Tibial nerve (tissue), 4 donors: ENCODE data around the gene RCCD1. TPM values are rescaled to one million over a fixed set of nuclear protein-coding genes. Genes with fewer than 3 reads are reported as not detected.

Experiments
- DNase-seq, 2 donors: peaks; one replicate each; pipeline ENCODE4 v3.0.0-alpha.2; 2019; ENCODE audit warnings: low spot score in 2 of 2
- H3K27ac ChIP-seq, 4 donors: fragments of 200-600 bp; sonication (generic) in 3 of 4; one replicate each; pipeline ENCODE4 v1.5.1; 2017 to 2019; ENCODE audit warnings: mild to moderate bottlenecking in 1 of 4
- H3K27me3 ChIP-seq, 2 donors: fragments of 200-600 bp; sonication (generic) in 1 of 2; one replicate each; pipeline versions ENCODE4 v1.5.1 to v1.6.0; 2017 to 2019
- H3K36me3 ChIP-seq, 3 donors: fragments of 200-600 bp; sonication (generic); one replicate each; pipeline ENCODE4 v1.5.1; 2018 to 2019
- H3K4me1 ChIP-seq, 4 donors: fragments of 200-600 bp; sonication (generic) in 3 of 4; one replicate each; pipeline ENCODE4 v1.5.1; 2017 to 2019
- H3K4me3 ChIP-seq, 4 donors: fragments of 200-600 bp; sonication (generic) in 3 of 4; one replicate each; pipeline ENCODE4 v1.5.1; 2017 to 2019; ENCODE audit warnings: mild to moderate bottlenecking in 1 of 4, moderate library complexity in 1 of 4
- H3K9me3 ChIP-seq, 4 donors: fragments of 200-600 bp; sonication (generic) in 3 of 4; one replicate each; pipeline ENCODE4 v1.5.1; 2017 to 2019
- CTCF ChIP-seq, 5 experiments: fragments of 200-600 bp in 3 of 5; fragments of 450-650 bp in 2 of 5; sonication (generic) in 3 of 5; IDR thresholded peaks; one replicate each; pipeline ENCODE4 v1.5.1; 2016 to 2019; ENCODE audit warnings: antibody characterized with exemption in 5 of 5, mild to moderate bottlenecking in 3 of 5, moderate library complexity in 2 of 5
- EP300 ChIP-seq, 2 donors: sonication (generic); formaldehyde crosslinking; IDR thresholded peaks; one replicate each; pipeline ENCODE4 v1.6.1; 2017; ENCODE audit warnings: antibody characterized with exemption in 2 of 2, mild to moderate bottlenecking in 1 of 2
- POLR2A ChIP-seq, 2 donors: fragments of 450-650 bp; IDR thresholded peaks; one replicate each; pipeline ENCODE4 v1.6.1; 2017; ENCODE audit warnings: antibody characterized with exemption in 2 of 2, mild to moderate bottlenecking in 2 of 2, moderate library complexity in 2 of 2
- WGBS, 2 donors: methylation state at CpG; one replicate each; pipeline ENCODE4 v1.1.5; 2018; 5-methylcytosine and 5-hydroxymethylcytosine counted together
- small RNA-seq: library from RNA; depleted of rRNA; stranded (forward); fragments of <200 nt; gene quantifications from one replicate; pipeline ENCODE3, GENCODE V24; 2016
- total RNA-seq, 4 donors: library from RNA; depleted of rRNA; stranded (reverse); fragments of >200 nt; gene quantifications; one replicate each; pipeline ENCODE4 v1.1.0, GENCODE V29; 2016

The RCCD1 gene
- total RNA-seq, 4 donors from 2014 or later = 8.7 to 15.9 (median 12.5) TPM

GRCh38 chr15:90994417-90995311, 40.0 kb downstream of the RCCD1 start, which contains the start of gene PRC1:
Gene PRC1 (minus strand): TSS chr15:90994535. CDS start chr15:90994417, 118 bp downstream.
- peak within 1 kb of the TSS; percentile 87 to 98 (median 92) for H3K27ac ChIP-seq
- DNase-seq = peak; percentile 93 to 94
- H3K36me3 ChIP-seq = peaks cover 0 to 29% (median 3%) of the 10 kb centered on the region in 3 donors
- TF ChIP-seq POLR2A (IDR thresholded peaks at IDR 0.05) = peak; percentile 42 to 92
- TF ChIP-seq CTCF (IDR thresholded peaks at IDR 0.05) = peak in 1 of 5 experiments; percentile 22
- peak; percentile 78 to 95 for TF ChIP-seq EP300 (IDR thresholded peaks at IDR 0.05)
- H3K4me1 ChIP-seq = peaks cover 0 to 17% (median 0%) of the 10 kb centered on the region in 4 donors
- no peaks in the 10 kb centered on the region for H3K9me3 ChIP-seq
- 0 to 1% methylated on average over 28 to 62 of the region's 75 CpGs for WGBS, 2 donors
- peak within 1 kb of the TSS; percentile 80 to 89 (median 84) for H3K4me3 ChIP-seq
- no peaks in the 10 kb centered on the region for H3K27me3 ChIP-seq

GRCh38 chr15:90998737-90999136, 44.1 kb downstream of the RCCD1 start:
- TF ChIP-seq EP300 (IDR thresholded peaks at IDR 0.05) (no peak), CTCF (IDR thresholded peaks at IDR 0.05) (no peak), POLR2A (IDR thresholded peaks at IDR 0.05) (no peak)
- no peak for DNase-seq
- peaks cover 0 to 70% (median 4%) of the 10 kb centered on the region in 3 donors for H3K36me3 ChIP-seq

GRCh38 chr15:91001209-91001608, 46.5 kb downstream of the RCCD1 start:
- H3K9me3 ChIP-seq = no peaks in the 10 kb centered on the region
- H3K27ac ChIP-seq = no peak overlapping the region
- H3K4me1 ChIP-seq = no peaks in the 10 kb centered on the region
- 85 to 94% methylated on average over 3 of the region's 3 CpGs for WGBS, 2 donors
- H3K36me3 ChIP-seq = peaks cover 0 to 95% (median 15%) of the 10 kb centered on the region in 3 donors
- DNase-seq = no peak
- H3K27me3 ChIP-seq = no peaks in the 10 kb centered on the region
- no peak overlapping the region for H3K4me3 ChIP-seq
- no peak for TF ChIP-seq EP300 (IDR thresholded peaks at IDR 0.05)
- no peak for TF ChIP-seq CTCF (IDR thresholded peaks at IDR 0.05)
- no peak for TF ChIP-seq POLR2A (IDR thresholded peaks at IDR 0.05)

More at GRCh38 chr15:90998737-90999136, 44.1 kb downstream of the RCCD1 start:
- Histone ChIP-seq H3K27ac (no peak overlapping the region), H3K4me3 (no peak overlapping the region), H3K4me1 (peaks cover 0 to 10% (median 0%) of the 10 kb centered on the region in 4 donors), H3K9me3 (no peaks in the 10 kb centered on the region), H3K27me3 (no peaks in the 10 kb centered on the region)
- 78 to 90% methylated on average over 8 of the region's 8 CpGs for WGBS, 2 donors

GRCh38 chr15:91007266-91007665, 52.6 kb downstream of the RCCD1 start:
- DNase-seq = no peak
- Histone ChIP-seq H3K27me3 (no peaks in the 10 kb centered on the region), H3K36me3 (peaks cover 0 to 100% (median 19%) of the 10 kb centered on the region in 3 donors), H3K9me3 (no peaks in the 10 kb centered on the region), H3K4me3 (no peak overlapping the region), H3K4me1 (no peaks in the 10 kb centered on the region), H3K27ac (no peak overlapping the region)
- 95% methylated on average over 3 of the region's 3 CpGs for WGBS, 2 donors
- TF ChIP-seq EP300 (IDR thresholded peaks at IDR 0.05) (no peak), CTCF (IDR thresholded peaks at IDR 0.05) (no peak), POLR2A (IDR thresholded peaks at IDR 0.05) (no peak)

Small RNAs within 50 kb of the gene (small RNA-seq; reads per million reads assigned to genes)
- gene RF00019 = not detected

Other genes starting within 250 kb of the RCCD1 start
- 1 to 10 TPM in 2 of 4 donors, under 1 TPM in 2; 0.66 to 9.6 (median 1.0) TPM for gene BLM, start 237.5 kb upstream of the RCCD1 start, total RNA-seq
- gene FURIN, start 86.3 kb upstream of the RCCD1 start, total RNA-seq = 10 to 100 TPM; 28.7 to 71.1 (median 42.4) TPM
- 100 to 1,000 TPM in 1 of 4 donors, 10 to 100 TPM in 3; 62.0 to 183 (median 72.1) TPM for gene FES, start 70.4 kb upstream of the RCCD1 start, total RNA-seq
- gene MAN2A2, start 51.6 kb upstream of the RCCD1 start, total RNA-seq = 100 to 1,000 TPM in 3 of 4 donors, 10 to 100 TPM in 1; 83.5 to 178 (median 128) TPM
- 10 to 100 TPM; 16.5 to 22.5 (median 18.7) TPM for gene HDDC3, start 22.3 kb upstream of the RCCD1 start, total RNA-seq
- 10 to 100 TPM; 47.7 to 64.2 (median 58.4) TPM for gene UNC45A, start 19.6 kb upstream of the RCCD1 start, total RNA-seq
- 10 to 100 TPM; 12.1 to 31.0 (median 14.9) TPM for gene PRC1, start 39.7 kb downstream of the RCCD1 start, total RNA-seq
- 10 to 100 TPM in 2 of 4 donors, 1 to 10 TPM in 2; 8.7 to 10.9 (median 10.1) TPM for gene VPS33B, start 67.7 kb downstream of the RCCD1 start, total RNA-seq
- 10 to 100 TPM in 3 of 4 donors, 1 to 10 TPM in 1; 8.3 to 20.5 (median 17.1) TPM for gene SV2B, start 145.4 kb downstream of the RCCD1 start, total RNA-seq